ENCODE data around the gene DPAGT1. TPM values are rescaled to one million over a fixed set of nuclear protein-coding genes. Genes with fewer than 3 reads are reported as not detected.

Gene DPAGT1
- total and polyA plus RNA-seq, 5 experiments from 2014 or later = 28.7 to 37.5 (median 29.0) TPM

- Mint-ChIP-seq H3K27me3 (peaks cover 0 to 3% (median 0%) of the 10 kb centered on the region in 5 donors), H3K4me3 (peak overlapping the region in 6 of 10 donors; percentile 22 to 55 (median 46)), H3K36me3 (peaks cover 0 to 12% (median 4%) of the 10 kb centered on the region in 3 donors), H3K9me3 (no peaks in the 10 kb centered on the region), H3K27ac (peak overlapping the region in 5 of 10 donors; percentile 27 to 79 (median 47)), H3K4me1 (peaks cover 18 to 39% (median 33%) of the 10 kb centered on the region in 4 donors)
- DNase-seq (no peak), ATAC-seq (no peak)
- POLR2A ChIA-PET = interaction anchor here (0.5 to 1.3 kb wide), 6 partner anchors 10 to 25 kb away, joined by 3 to 6 read pairs (median 4); partner anchors contain the start of genes DPAGT1 and VPS11
Measured at GRCh38 chr11:119091966-119092879, 9.4 kb downstream of the DPAGT1 start.

- POLR2A ChIA-PET = interaction anchor here (0.6 to 1.2 kb wide), 5 partner anchors 11 to 61 kb away, joined by 3 to 4 read pairs (median 3); partner anchors contain the start of genes DPAGT1, HINFP, SLC37A4 and VPS11
- DNase-seq = no peak
- ATAC-seq = no peak
- peaks cover 0 to 6% (median 4%) of the 10 kb centered on the region in 3 donors for H3K36me3 Mint-ChIP-seq
- peak overlapping the region in 1 of 10 donors; percentile 54 for H3K27ac Mint-ChIP-seq
- H3K4me3 Mint-ChIP-seq = no peak overlapping the region
- H3K9me3 Mint-ChIP-seq = no peaks in the 10 kb centered on the region
- peaks cover 0 to 3% (median 0%) of the 10 kb centered on the region in 5 donors for H3K27me3 Mint-ChIP-seq
- peaks cover 13 to 41% (median 32%) of the 10 kb centered on the region in 4 donors for H3K4me1 Mint-ChIP-seq
Measured at GRCh38 chr11:119091178-119091577, 10.5 kb downstream of the DPAGT1 start.

GRCh38 chr11:119089319-119089718 is 12.3 kb downstream of the DPAGT1 start:
- Mint-ChIP-seq H3K9me3 (no peaks in the 10 kb centered on the region), H3K36me3 (peaks cover 0 to 6% (median 4%) of the 10 kb centered on the region in 3 donors), H3K4me1 (peaks cover 10 to 53% (median 38%) of the 10 kb centered on the region in 4 donors), H3K27me3 (no peaks in the 10 kb centered on the region), H3K4me3 (no peak overlapping the region), H3K27ac (no peak overlapping the region)
- POLR2A ChIA-PET = interaction anchor here (1.4 to 1.5 kb wide), 2 partner anchors 13 to 117 kb away, joined by 3 to 4 read pairs; partner anchors contain the start of gene CBL
- ATAC-seq (no peak), DNase-seq (no peak)

GRCh38 chr11:119088406-119088805 is 13.2 kb downstream of the DPAGT1 start:
- ATAC-seq = no peak
- no peak for DNase-seq
- Mint-ChIP-seq H3K4me3 (no peak overlapping the region), H3K4me1 (peaks cover 10 to 48% (median 31%) of the 10 kb centered on the region in 4 donors), H3K27ac (peak overlapping the region in 2 of 10 donors; percentile 6 to 8), H3K27me3 (no peaks in the 10 kb centered on the region), H3K36me3 (peaks cover 0 to 6% (median 4%) of the 10 kb centered on the region in 3 donors), H3K9me3 (no peaks in the 10 kb centered on the region)
- POLR2A ChIA-PET = interaction anchor here (0.5 to 1.5 kb wide), 2 partner anchors 14 to 82 kb away, joined by 3 to 4 read pairs; no protein-coding TSS in a partner anchor

- Mint-ChIP-seq H3K4me1 (peaks cover 8 to 43% (median 27%) of the 10 kb centered on the region in 4 donors), H3K4me3 (no peak overlapping the region), H3K27ac (peak overlapping the region in 2 of 10 donors; percentile 27 to 79), H3K36me3 (peaks cover 0 to 6% (median 4%) of the 10 kb centered on the region in 3 donors), H3K27me3 (no peaks in the 10 kb centered on the region), H3K9me3 (no peaks in the 10 kb centered on the region)
- ATAC-seq (no peak), DNase-seq (no peak)
- POLR2A ChIA-PET = interaction anchor here (0.5 to 1.0 kb wide), 2 partner anchors 20 to 82 kb away, joined by 3 read pairs; no protein-coding TSS in a partner anchor
Measured at GRCh38 chr11:119087747-119088241, 13.9 kb downstream of the DPAGT1 start.

GRCh38 chr11:119087123-119087522 is 14.5 kb downstream of the DPAGT1 start:
- Mint-ChIP-seq H3K9me3 (no peaks in the 10 kb centered on the region), H3K36me3 (peaks cover 0 to 7% (median 4%) of the 10 kb centered on the region in 3 donors), H3K27me3 (no peaks in the 10 kb centered on the region), H3K4me1 (peaks cover 5 to 36% (median 25%) of the 10 kb centered on the region in 4 donors), H3K4me3 (peak overlapping the region in 2 of 10 donors; percentile 32 to 33), H3K27ac (peak overlapping the region in 1 of 10 donors; percentile 55)
- ATAC-seq = no peak
- DNase-seq = no peak
- POLR2A ChIA-PET = interaction anchor here (0.7 to 2.6 kb wide), 3 partner anchors 12 to 28 kb away, joined by 3 to 18 read pairs (median 3); no protein-coding TSS in a partner anchor

- peak overlapping the region; percentile 90 to 97 (median 96) for H3K27ac Mint-ChIP-seq
Measured at GRCh38 chr11:119085437-119085847, 16.2 kb downstream of the DPAGT1 start.

GRCh38 chr11:119084663-119085436 is 16.8 kb downstream of the DPAGT1 start, which contains the start of gene HMBS:
HMBS (plus strand) TSS chr11:119084881; CDS start chr11:119085034, 153 bp downstream.
- ATAC-seq = peak; percentile 89 to 95
- H3K27me3 Mint-ChIP-seq = no peaks in the 10 kb centered on the region
- peak; percentile 79 to 97 (median 90) for DNase-seq
- H3K36me3 Mint-ChIP-seq = peaks cover 0 to 27% (median 4%) of the 10 kb centered on the region in 3 donors
- H3K9me3 Mint-ChIP-seq = no peaks in the 10 kb centered on the region
- H3K4me1 Mint-ChIP-seq = peaks cover 5 to 34% (median 25%) of the 10 kb centered on the region in 4 donors
- H3K4me3 Mint-ChIP-seq = peak within 1 kb of the TSS; percentile 87 to 97 (median 94)
- H3K27ac Mint-ChIP-seq = peak within 1 kb of the TSS; percentile 90 to 97 (median 96)
- POLR2A ChIA-PET = interaction anchor here (0.6 to 3.3 kb wide), 28 partner anchors 10 to 1149 kb away, joined by 3 to 41 read pairs (median 5); partner anchors contain the start of genes C2CD2L, CENATAC, DPAGT1 and HINFP

More at GRCh38 chr11:119085437-119085847, 16.2 kb downstream of the DPAGT1 start:
- H3K4me1 Mint-ChIP-seq = peaks cover 5 to 34% (median 25%) of the 10 kb centered on the region in 4 donors
- H3K36me3 Mint-ChIP-seq = peaks cover 0 to 21% (median 7%) of the 10 kb centered on the region in 3 donors
- H3K27me3 Mint-ChIP-seq = no peaks in the 10 kb centered on the region
- peak overlapping the region; percentile 87 to 97 (median 94) for H3K4me3 Mint-ChIP-seq
- ATAC-seq (peak in 1 of 2 donors; percentile 9), DNase-seq (peak in 2 of 10 donors; percentile 27)
- POLR2A ChIA-PET = interaction anchor here (0.6 to 3.3 kb wide), 24 partner anchors 9 to 1150 kb away, joined by 3 to 41 read pairs (median 5); partner anchors contain the start of genes C2CD2L, CENATAC, DPAGT1 and HINFP
- H3K9me3 Mint-ChIP-seq = no peaks in the 10 kb centered on the region

- ATAC-seq (no peak), DNase-seq (no peak)
- Mint-ChIP-seq H3K36me3 (peaks cover 0 to 58% (median 14%) of the 10 kb centered on the region in 3 donors), H3K9me3 (no peaks in the 10 kb centered on the region), H3K4me1 (peaks cover 5 to 20% (median 16%) of the 10 kb centered on the region in 4 donors), H3K4me3 (no peak overlapping the region), H3K27me3 (no peaks in the 10 kb centered on the region), H3K27ac (peak overlapping the region in 4 of 10 donors; percentile 13 to 58 (median 49))
- POLR2A ChIA-PET = interaction anchor here (0.8 to 1.5 kb wide), 5 partner anchors 10 to 20 kb away, joined by 3 to 8 read pairs (median 5); partner anchors contain the start of genes DPAGT1 and VPS11
Measured at GRCh38 chr11:119081682-119082260, 19.9 kb downstream of the DPAGT1 start.

GRCh38 chr11:119078675-119079420 is 22.8 kb downstream of the DPAGT1 start:
- Mint-ChIP-seq H3K4me1 (no peaks in the 10 kb centered on the region), H3K9me3 (no peaks in the 10 kb centered on the region), H3K27me3 (no peaks in the 10 kb centered on the region), H3K27ac (peak overlapping the region in 2 of 10 donors; percentile 18 to 24), H3K36me3 (peaks cover 0 to 77% (median 14%) of the 10 kb centered on the region in 3 donors), H3K4me3 (no peak overlapping the region)
- POLR2A ChIA-PET = interaction anchor here (0.7 to 1.7 kb wide), 3 partner anchors 11 to 373 kb away, joined by 3 to 5 read pairs (median 5); partner anchors contain the start of gene VPS11
- ATAC-seq (no peak), DNase-seq (no peak)

Data from naive thymus-derived CD8-positive, alpha-beta T cell (primary cell).